ENCODE results near the gene COG5. TPM values are rescaled to one million over a fixed set of nuclear protein-coding genes. Genes with fewer than 3 reads are reported as not detected.

COG5 gene
- total and polyA plus RNA-seq, 2 of the 8 experiments (the other 6 are each of a cell fraction or from before 2014, with no cell fraction given), result 10.5 to 28.1 TPM

- TF ChIP-seq MAX (IDR thresholded peaks at IDR 0.05), result peak; percentile 31; the same call in 1 of the 2 replicates
Observed at GRCh38 chr7:107233174-107233573, 330.5 kb downstream of the COG5 start (continued).
